COLO829 (cell line): Measurements from ENCODE around the gene PACSIN1.

ENCODE experiments used
- DNase-seq: peaks from one replicate; pipeline ENCODE4 v3.0.0; 2012; ENCODE audit warnings: low spot score

PACSIN1 gene

DNA sequence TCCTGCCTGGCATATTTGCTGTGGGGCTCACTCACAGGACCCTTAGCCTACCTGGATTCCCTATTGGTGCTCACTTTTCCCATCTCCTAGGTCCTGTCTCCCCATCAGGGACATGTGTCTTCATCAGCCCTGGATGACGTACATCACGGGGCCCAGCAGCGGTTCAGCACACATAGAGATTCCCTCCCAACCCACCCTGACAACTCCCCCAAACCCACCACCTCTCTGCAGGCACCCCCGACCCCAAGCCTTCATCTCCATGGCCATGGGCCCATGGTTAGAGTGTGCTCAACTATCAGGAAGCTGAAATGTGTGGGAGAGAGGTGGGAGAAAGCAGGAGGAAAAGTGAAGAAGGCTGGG, 115.7 kb downstream of the PACSIN1 start:
- DNase-seq = no peak

DNA sequence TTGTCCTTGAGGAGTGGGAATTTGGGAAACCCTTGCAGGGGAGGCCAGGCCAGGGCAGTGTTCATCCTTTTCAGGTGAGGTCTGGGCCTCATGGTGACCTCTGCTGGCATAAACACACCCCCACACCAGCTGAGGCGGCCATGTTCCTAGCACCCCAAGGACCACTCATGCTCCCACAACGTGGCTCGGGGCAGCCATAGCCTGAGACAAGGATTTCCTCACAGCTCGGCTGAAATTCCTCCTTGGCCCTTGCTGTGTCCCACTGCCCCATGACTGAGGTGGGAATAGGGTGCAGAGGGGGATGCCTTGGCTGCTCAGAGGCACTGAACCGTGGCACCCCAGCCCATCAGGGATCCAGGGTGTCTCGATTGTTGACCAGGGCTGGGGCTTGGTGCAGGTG, 117.6 kb downstream of the PACSIN1 start:
- no peak for DNase-seq

DNA sequence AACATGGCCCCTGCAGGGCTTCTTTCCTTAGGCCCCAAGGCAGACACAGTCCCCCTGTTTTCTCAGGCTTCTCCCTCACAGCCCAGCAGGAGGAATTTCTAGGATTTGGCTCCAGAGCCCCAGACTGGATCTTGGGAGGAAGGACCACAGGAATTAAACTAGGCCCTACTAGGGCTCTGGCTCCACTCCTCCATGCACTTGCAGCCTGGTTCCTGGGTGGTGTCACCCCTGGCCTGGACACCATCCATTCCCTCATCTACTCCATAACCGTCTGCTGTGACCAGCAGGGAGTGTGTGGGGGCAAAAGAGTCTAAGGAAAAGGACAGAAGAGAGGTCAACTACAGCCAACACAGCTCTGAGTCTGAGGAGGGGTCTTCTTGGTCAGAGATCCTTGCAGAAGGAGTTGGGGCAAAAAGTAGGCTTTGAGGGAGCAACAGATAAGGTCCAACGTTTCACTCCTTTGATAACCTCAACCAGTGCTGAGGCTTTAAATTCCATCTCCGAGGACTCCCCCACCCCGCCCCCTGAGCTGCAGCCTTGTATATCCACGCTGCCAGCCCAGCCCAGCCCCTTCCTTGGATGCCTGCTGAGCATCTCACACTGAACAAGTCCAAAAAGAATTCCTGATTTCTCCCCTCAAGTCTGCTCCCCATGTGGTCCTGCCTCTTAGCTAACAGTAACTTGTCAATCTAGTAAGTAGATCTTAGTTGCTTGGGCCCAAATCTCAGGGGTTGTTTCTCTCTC, 118.2 kb downstream of the PACSIN1 start:
- no peak for DNase-seq

DNA sequence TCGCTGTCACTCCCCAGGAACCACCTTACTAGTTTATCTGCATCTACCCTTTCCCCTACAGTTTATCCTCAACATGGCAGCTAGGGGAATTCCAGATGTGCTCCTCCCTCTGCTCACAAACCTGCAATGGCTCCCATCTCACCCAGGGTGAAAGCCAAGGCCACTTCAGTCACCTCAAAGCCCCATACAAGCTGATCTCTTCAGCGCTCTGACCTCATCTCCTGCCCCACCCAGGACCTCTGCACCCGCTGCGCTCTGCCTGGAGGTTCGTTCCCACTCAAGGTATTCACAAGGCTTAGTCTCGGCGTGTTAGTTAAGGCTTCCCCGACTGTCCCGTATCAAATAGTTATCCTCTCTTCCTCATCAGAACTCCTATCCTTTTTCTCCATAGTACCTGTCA, 118.8 kb downstream of the PACSIN1 start:
- no peak for DNase-seq
